ENCODE results near the gene RNF220.

- TF ChIP-seq CTCF (IDR thresholded peaks at IDR 0.05): no peak
- TF ChIP-seq POLR2A (IDR thresholded peaks at IDR 0.05): no peak
Measured at GRCh38 chr1:44496541-44497171, 91.6 kb downstream of the RNF220 start.

Measured in uterus (tissue), 2 donors.